Measurements from ENCODE around the gene MAGI3.
"Not testable (repeated sequence)": the region's sequence is repeated elsewhere in the genome, so short reads cannot be mapped to it uniquely, and the experiment has no call there.

MAGI3 gene

DNA sequence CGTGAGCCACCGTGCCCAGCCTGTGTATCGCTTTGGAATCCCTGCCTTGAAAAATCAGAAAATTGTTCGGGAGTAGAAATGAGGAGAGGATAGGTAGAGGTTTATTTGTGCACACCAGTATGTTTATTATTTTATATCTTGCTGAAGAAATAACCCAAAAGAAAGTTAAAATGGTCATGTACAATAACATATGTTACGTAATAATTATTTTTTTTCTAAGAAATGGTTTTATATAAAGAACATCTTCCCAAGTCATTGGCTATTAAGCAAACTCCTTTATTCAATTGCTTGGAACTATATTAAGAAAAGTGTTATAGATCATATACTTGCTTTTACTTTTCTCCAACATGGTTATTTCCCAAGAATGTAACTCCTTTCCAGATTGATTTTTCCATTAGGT, 197.2 kb downstream of the MAGI3 start:
- DNase-seq = no peak

- no peak for DNase-seq
Observed at GRCh38 chr1:113592230-113592629, 201.9 kb downstream of the MAGI3 start.

DNA sequence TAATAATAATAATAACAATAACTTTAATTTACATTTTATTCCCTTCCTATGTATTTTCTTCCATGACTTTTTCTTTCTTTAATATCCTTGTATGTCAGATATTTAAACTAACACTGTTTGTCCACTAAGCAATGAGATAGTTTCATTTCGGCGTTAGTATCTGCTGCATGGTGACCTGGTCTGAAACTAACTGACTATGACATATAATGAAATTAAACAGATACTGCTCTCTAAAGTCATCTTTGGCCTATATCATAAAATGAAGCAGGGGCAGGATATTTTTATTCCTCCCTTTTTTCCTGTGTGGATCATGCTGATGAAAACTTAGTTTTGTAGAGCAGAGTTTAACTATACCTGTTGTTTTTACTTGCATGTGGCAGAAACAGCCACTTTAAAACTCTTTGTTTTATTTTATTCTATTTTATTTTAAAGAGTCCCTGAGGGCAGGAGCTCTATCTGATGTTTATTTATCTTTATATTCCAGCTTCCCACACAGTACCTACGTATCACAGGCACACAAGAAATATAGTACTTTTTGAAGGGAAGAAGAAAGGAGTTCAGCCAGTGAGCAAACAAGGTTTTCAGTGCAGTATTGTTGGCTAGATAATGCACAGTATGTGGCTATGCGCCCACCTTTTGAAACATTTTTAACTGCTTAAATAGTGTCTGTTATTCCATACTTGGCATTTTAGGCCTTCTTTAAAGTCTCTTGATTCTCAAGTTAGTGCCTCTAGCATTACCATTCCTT, 203.4 kb downstream of the MAGI3 start:
- no peak for DNase-seq

- not testable (repeated sequence) for DNase-seq
Observed at GRCh38 chr1:113604466-113604865, 214.2 kb downstream of the MAGI3 start.

- no peak for DNase-seq
Observed at GRCh38 chr1:113605146-113605545, 214.8 kb downstream of the MAGI3 start.

DNA sequence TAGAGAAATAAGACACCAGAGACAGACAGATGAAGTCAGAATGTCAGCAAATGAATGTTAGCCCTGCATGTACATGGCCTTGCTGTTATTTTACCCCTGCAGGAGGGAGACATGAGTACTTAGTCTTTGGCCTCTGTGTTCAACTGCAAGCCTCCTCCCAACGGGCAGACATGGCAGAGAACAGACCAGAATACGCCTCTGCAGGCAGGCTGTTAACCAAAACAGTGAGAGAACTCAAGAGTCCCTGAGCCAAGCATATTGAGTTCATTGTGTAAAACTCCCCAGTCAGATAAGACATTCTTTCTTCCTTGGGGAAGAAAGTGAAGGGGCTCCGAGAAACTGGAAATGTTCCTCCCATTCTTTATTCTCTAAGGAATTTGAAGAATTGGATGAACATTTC, 218.1 kb downstream of the MAGI3 start:
- no peak for DNase-seq

DNA sequence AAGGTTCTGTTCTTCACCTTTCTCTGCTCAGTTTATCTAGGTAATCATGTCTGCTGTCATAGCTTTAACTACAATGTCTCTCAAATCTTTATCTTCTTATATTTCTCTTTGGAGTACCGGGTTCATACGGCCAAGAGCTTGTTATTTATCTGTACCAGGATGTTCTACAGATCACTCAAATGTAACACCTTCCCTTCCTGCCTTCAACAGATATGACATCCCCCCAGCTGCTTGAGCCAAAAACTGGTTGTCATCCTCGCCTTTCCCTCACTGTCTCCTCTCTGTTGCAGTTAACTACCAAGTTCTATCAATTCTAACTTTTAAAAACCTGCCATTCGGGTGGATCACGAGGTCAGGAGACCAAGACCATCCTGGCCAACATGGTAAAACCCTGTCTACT, 220.1 kb downstream of the MAGI3 start:
- no peak for DNase-seq

DNA sequence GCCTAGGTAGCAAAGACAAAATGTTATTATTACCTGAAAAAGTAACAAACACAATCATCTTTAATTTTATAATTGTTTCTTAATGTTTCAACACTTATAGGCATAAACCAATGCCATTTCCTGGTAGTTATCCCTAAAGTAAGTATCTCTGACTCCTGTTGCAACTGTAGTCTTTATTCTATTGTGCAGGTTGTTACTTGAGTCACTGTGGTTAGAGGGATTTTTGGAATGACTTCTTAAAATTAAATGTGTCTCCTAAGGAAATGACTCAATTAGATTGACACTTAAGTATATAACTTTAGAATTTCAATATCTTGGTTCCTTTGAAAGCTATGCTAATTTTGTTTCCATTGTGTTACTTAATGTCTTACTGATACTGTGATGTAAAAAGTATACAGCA, 225.1 kb downstream of the MAGI3 start:
- DNase-seq = no peak

- DNase-seq = peak; percentile 97
Observed at GRCh38 chr1:113616156-113616555, 225.8 kb downstream of the MAGI3 start.

DNA sequence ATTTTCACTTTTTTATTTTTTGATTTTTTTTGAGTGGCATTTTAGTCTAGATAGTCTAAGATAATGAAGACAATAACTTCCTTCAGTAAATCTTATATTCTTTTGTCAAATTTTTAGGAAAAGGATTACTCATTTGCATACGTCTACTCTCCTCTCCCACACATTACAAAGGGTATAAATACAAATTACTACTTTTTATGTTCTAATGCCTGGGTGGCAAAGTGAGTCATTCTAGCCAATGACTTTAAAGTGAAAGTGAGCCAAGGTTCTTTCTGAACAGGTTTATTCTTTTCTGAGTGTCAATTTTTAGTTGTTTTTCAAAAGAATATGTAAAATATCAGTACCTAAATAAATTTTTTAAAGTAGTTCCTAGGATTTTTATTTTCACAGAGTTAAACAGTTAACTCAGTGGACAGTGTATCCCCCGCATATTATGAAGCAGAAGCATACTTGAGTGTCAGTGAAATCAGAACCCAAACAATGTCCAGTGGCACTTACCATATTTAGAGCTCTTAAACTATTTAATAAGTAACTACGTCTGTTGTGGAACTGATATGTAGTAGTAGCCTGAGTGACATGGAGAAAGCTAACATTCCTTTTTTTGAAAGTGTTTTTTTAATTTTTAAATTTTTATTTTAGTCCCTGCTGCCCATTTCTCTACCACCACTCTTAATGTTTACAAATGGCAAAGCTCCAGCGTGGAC, 227.3 kb downstream of the MAGI3 start:
- no peak for DNase-seq

DNA sequence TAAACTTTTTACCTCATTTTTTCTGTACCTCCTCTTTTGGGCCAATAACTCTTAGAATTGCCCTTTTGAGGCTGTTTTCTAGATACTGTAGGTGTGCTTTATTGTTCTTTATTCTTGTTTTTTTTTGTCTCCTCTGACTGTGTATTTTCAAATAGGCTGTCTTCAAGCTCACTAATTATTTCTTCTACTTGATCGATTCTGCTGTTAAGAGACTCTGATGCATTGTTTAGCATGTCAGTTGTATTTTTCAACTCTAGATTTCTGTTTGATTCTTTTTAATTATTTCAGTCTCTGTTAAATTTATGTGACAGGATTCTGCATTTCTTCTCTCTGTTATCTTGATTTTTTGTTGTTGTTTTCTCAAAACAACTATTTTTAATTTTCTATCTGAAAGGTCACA, 238.7 kb downstream of the MAGI3 start:
- no peak for DNase-seq

DNA sequence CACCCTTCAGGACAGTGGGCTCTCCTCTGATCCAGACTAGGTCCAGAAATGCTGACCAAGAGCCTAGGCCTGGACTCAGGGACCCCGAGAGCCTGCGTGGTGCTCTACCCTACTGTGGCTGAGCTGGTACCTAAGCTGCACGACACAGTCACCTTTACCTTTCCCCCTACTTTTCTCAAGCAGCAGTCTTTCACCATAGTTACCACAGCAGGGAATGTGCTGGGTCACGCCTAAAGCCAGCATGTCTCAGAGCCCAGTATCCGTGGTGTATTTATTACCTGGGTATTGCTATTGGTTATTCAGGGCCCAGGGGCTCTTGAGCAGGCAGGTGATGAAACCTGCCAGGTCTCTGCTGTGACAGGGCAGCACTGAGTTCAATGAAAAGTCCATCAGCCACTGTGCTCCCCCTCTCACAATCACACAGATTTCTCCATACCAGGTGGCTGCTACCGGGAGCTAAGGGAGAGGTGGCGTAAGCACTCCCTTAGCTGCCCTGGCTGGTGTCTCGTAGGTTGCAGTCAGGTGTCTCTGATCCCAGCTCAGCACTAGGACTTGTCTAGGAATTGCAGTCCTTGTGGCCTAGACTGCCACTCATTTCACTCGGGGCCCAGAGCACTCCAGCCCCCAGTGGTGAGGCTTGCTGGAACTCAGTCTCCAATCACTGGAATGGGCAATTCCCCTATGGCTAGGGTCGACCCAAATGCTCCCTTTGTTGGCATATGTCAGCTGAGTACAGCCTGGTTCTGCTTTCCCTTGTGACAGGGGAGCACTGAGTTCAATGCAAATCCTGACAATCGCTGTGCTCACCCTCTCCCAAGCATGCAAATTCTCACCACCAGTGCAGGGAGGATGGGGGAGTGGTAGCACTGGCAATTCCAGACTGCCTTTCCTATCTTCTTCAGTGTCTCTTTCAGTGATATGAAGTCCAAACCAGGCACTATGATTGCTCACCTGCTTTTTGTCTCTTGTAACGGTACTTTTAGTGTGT, 240.3 kb downstream of the MAGI3 start:
- no peak for DNase-seq

GRCh38 chr1:113641396-113641795, 251.1 kb downstream of the MAGI3 start:
- DNase-seq = no peak

GRCh38 chr1:113647164-113647563, 256.8 kb downstream of the MAGI3 start:
- no peak for DNase-seq

GRCh38 chr1:113648478-113648877, 258.2 kb downstream of the MAGI3 start:
- DNase-seq = no peak

DNA sequence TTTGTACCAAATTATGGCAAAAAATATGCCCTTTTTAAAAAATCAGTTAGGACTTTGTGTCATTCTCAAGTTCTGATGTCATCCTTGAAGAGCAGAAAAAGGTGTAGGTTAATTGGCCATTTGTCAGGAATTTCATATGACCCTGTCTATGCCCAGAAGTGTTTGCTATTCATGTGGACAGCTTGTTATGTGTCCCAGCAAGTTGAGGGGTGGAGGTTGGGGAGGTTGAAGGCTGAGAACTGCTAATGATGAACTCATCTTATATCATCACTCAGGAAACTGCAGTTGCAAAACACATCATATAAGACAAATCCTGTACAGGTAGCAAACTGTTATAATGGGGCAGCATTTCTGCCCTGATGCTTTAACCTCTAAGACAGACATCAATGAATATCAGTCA, 262.5 kb downstream of the MAGI3 start:
- DNase-seq = no peak

DNA sequence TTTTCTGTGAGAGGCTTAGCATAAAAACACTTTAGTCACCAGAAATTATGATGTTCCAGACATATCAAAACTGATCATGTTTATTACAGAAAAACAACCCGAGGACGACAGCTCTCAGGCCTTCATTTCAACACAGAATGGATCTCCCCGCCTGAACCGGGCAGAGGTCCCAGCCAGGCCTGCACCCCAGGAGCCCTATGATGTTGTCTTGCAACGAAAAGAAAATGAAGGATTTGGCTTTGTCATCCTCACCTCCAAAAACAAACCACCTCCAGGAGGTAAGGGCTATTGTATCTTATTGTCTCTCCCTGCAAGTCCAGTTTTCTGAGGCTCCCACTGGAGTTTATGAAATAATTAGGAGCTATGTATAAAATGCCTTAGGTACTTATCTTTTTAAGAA, 263.4 kb downstream of the MAGI3 start:
- no peak for DNase-seq

- no peak for DNase-seq
Observed at GRCh38 chr1:113654883-113655282, 264.6 kb downstream of the MAGI3 start.

- no peak for DNase-seq
Observed at GRCh38 chr1:113657126-113657525, 266.8 kb downstream of the MAGI3 start.

DNA sequence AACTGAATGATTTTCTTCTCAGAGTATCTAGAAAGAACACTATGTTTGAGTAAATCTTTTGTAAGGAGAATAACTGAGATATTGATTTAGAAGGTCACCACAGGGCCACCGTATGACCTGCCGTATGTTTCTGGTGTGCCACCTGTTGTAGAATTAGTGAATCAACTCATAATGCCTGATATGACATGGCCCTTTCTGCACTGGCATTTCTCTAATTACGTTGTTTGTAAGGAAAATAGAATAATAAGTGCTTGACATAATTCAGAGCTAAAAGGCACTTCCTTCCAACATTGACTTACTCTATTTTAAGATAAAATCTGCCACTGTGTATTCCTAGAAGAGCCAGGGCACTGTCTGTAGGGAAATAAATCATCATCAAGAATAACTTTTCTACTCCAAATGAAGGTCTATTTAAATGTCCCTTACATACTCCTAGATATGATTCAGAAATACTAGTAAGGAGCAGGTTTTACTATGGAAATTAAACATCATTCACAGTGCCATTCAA, 267.3 kb downstream of the MAGI3 start:
- DNase-seq = no peak

GRCh38 chr1:113659035-113659434, 268.7 kb downstream of the MAGI3 start:
- DNase-seq = no peak

DNA sequence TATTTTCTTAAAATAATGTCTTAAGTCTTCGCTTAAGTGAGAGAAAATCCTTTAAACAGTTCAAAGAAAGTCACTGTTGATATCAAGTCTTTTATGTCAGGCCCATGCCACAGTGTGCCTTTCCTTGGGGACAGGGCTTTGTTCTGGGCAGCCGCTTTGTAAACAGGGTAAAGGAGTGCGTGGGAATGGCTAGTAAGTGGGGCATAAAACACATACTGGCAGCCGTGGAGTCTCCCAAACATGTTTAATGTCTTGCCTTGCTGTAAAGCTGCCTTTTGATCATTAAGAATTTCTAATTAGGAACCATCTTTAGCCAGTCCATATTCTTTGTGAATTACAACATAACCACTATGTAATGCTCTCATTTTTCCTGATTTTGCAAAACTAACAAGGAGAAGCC, 269.2 kb downstream of the MAGI3 start:
- DNase-seq = no peak

- no peak for DNase-seq
Observed at GRCh38 chr1:113660088-113660487, 269.8 kb downstream of the MAGI3 start.

All from DMS 273 treated with DMSO at 0.1 percent for 48 hours (cell line).